GM12891 (cell line): ENCODE results near the gene SLC49A3.

Experiments used
- DNase-seq: peaks from one replicate; pipeline ENCODE4 v3.0.0; 2011; ENCODE audit warnings: low spot score; ENCODE audit not compliant: insufficient read length
- FAIRE-seq: peaks from 2 replicates; lab custom pipeline; 2011; peaks lifted over from hg19 to GRCh38; lab: Jason Lieb, UNC
- PAX5 ChIP-seq: IDR thresholded peaks from 2 replicates; pipeline ENCODE4 v1.6.1; 2011; ENCODE audit warnings: low read length, moderate library complexity, mild to moderate bottlenecking; ENCODE audit not compliant: insufficient read depth, severe bottlenecking
- POLR2A ChIP-seq: IDR thresholded peaks from 2 replicates; pipeline ENCODE4 v1.6.1; 2011; ENCODE audit warnings: low read depth, low read length, control low read depth
- POLR2AphosphoS5 ChIP-seq: IDR thresholded peaks from 2 replicates; pipeline ENCODE4 v1.6.1; 2011; ENCODE audit warnings: low read depth, low read length, control low read depth
- POU2F2 ChIP-seq: IDR thresholded peaks from 2 replicates; pipeline ENCODE4 v1.6.1; 2011; ENCODE audit warnings: low read depth, mild to moderate bottlenecking, control low read depth, low read length, moderate library complexity
- SPI1 ChIP-seq: IDR thresholded peaks from 2 replicates; pipeline ENCODE4 v1.6.1; 2011; ENCODE audit warnings: low read depth, low read length, control low read depth
- TAF1 ChIP-seq: IDR thresholded peaks from 2 replicates; pipeline ENCODE4 v1.6.1; 2011; ENCODE audit warnings: low read depth, low read length, control low read depth

SLC49A3 gene

GRCh38 chr4:730511-730910, 41.6 kb upstream of the SLC49A3 start:
- no peak for FAIRE-seq
- TF ChIP-seq POU2F2 (no peak), POLR2AphosphoS5 (no peak), POLR2A (no peak), SPI1 (no peak), TAF1 (no peak), PAX5 (no peak)
- no peak for DNase-seq

GRCh38 chr4:729336-730315, 40.7 kb upstream of the SLC49A3 start:
- FAIRE-seq (no peak), DNase-seq (no peak)
- TF ChIP-seq POU2F2 (no peak), POLR2A (no peak), POLR2AphosphoS5 (no peak), PAX5 (no peak), SPI1 (no peak), TAF1 (no peak)

GRCh38 chr4:727576-727975, 38.6 kb upstream of the SLC49A3 start:
- no peak for FAIRE-seq
- DNase-seq, result no peak
- TF ChIP-seq TAF1 (no peak), SPI1 (no peak), POLR2A (no peak), POLR2AphosphoS5 (no peak), PAX5 (no peak), POU2F2 (no peak)

- DNase-seq (no peak), FAIRE-seq (peak; percentile 43)
- no peak for TF ChIP-seq SPI1
- no peak for TF ChIP-seq POLR2AphosphoS5
- TF ChIP-seq POU2F2, result no peak
- no peak for TF ChIP-seq TAF1
- TF ChIP-seq PAX5, result no peak
- TF ChIP-seq POLR2A, result no peak
Observed at GRCh38 chr4:726838-727237, 37.9 kb upstream of the SLC49A3 start.

GRCh38 chr4:726235-726787, 37.4 kb upstream of the SLC49A3 start:
- TF ChIP-seq TAF1, result no peak
- no peak for DNase-seq
- no peak for FAIRE-seq

GRCh38 chr4:725391-726234, 36.7 kb upstream of the SLC49A3 start:
- FAIRE-seq (no peak), DNase-seq (no peak)
- no peak for TF ChIP-seq PAX5
- TF ChIP-seq TAF1, result no peak
- TF ChIP-seq SPI1, result no peak
- TF ChIP-seq POLR2A, result no peak
- no peak for TF ChIP-seq POLR2AphosphoS5

- TF ChIP-seq TAF1 (no peak), PAX5 (no peak), SPI1 (no peak), POU2F2 (no peak), POLR2AphosphoS5 (no peak), POLR2A (no peak)
- FAIRE-seq (no peak), DNase-seq (no peak)
Observed at GRCh38 chr4:723751-724530, 35.0 kb upstream of the SLC49A3 start.

GRCh38 chr4:722851-723360, 34.0 kb upstream of the SLC49A3 start:
- no peak for FAIRE-seq
- TF ChIP-seq PAX5 (no peak), POLR2AphosphoS5 (no peak), TAF1 (no peak), POU2F2 (no peak), SPI1 (no peak), POLR2A (no peak)

GRCh38 chr4:722169-722725, 33.3 kb upstream of the SLC49A3 start:
- TF ChIP-seq POLR2A (no peak), SPI1 (no peak), PAX5 (no peak), POLR2AphosphoS5 (no peak), TAF1 (no peak), POU2F2 (no peak)
- DNase-seq (no peak), FAIRE-seq (no peak)

More at GRCh38 chr4:722851-723360, 34.0 kb upstream of the SLC49A3 start:
- DNase-seq, result no peak
